Left renal cortex interstitium (tissue), 4 donors: Measurements from ENCODE around the gene NWD2. TPM values are rescaled to one million over a fixed set of nuclear protein-coding genes. Genes with fewer than 3 reads are reported as not detected.

Experiments used
- DNase-seq, 4 donors: peaks; one replicate each; pipeline ENCODE4 v3.0.0-alpha.2; 2013; ENCODE audit warnings: low read depth in 4 of 4, low spot score in 2 of 4, missing footprints in 1 of 4
- polyA plus RNA-seq, 4 donors: library from polyadenylated mRNA; unstranded; fragments of 120-200 nt; gene quantifications; one replicate each; pipeline ENCODE4 v1.2.1, GENCODE V29; 2013; ENCODE audit not compliant: insufficient read length in 4 of 4

The NWD2 gene
- polyA plus RNA-seq, 4 donors, result 0.11 to 0.24 (median 0.12) TPM

- DNase-seq, result no peak
Measured at GRCh38 chr4:37463033-37463856, 218.7 kb downstream of the NWD2 start.

GRCh38 chr4:37464373-37465128, 220.0 kb downstream of the NWD2 start:
- DNase-seq, result no peak

- no peak for DNase-seq
Measured at GRCh38 chr4:37465296-37465695, 220.8 kb downstream of the NWD2 start.

- no peak for DNase-seq
Measured at GRCh38 chr4:37465845-37466244, 221.3 kb downstream of the NWD2 start.

DNA sequence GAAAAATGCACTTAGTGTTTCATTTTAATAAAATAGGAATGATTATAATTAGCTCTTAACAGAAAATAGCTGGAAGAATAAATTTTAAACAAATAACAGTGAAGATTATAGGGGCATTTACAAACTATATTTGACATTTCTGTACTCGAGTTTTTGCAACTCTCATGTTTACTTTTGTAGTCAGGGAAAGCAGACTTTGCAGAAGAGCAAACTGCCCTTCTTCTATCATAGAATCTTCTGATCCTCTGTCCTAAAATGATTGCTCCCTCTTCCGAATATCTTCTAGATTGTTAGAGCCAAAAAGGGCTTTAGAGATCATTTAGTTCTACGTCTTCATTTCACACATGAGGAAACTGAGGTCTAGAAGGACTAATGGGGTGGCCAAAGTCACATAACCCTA, 222.7 kb downstream of the NWD2 start:
- DNase-seq, result no peak

DNA sequence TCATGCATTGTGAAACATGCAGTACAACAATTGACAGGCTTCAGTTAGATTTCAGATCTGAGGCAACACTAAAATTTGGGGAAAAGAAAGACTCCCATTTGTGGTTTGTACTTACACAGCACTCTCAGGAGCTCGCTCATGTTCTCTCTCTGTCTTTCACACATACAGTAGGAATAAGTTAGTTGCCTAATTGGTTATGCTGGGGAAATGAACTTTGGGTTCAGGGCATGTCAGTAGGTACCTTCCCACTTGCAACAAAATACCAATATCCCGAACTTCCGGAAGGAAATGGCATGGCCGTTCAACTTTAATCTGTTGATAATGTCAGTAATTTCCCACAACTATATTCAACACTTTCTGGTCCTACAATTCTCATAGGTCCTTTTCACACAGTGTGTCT, 223.3 kb downstream of the NWD2 start:
- DNase-seq, result no peak

GRCh38 chr4:37469286-37469685, 224.7 kb downstream of the NWD2 start:
- DNase-seq, result no peak

DNA sequence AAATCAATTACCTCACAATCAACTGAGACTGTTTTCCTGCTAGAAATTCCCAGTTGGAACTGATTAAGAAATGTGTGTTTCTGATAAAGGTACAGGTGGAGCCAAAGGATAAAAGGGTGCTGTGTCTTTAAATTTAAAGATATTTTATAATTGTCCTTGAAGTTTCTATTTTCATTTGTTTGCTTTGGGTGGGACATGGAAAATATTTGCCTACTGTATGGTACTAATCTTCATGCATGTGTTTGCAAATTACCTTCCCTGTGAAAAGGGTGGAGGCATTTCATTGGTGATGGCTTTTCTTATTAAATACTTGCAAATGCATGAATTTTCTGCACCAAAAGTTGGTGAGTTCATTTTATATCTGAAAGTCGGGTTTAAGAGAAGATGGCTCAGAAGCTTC, 225.7 kb downstream of the NWD2 start:
- DNase-seq, result no peak

DNA sequence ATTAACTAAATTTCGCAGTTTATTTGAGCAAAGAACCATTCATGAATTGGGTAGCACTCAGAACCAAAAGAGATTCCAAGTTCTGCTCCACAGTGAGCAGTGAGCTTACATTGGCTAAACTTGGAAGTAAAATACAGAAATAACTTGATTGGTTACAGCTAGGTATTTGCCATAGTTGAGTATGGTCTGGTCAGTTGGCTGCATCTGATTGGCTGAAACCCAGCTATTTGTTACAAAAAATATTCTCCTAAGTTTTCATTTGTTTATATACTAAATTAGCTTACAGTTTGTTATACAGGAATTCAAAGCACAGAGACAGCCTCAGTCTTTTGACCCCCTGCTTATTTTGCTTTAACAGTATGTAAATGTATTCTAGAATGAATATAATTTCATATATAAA, 226.6 kb downstream of the NWD2 start:
- no peak for DNase-seq

DNA sequence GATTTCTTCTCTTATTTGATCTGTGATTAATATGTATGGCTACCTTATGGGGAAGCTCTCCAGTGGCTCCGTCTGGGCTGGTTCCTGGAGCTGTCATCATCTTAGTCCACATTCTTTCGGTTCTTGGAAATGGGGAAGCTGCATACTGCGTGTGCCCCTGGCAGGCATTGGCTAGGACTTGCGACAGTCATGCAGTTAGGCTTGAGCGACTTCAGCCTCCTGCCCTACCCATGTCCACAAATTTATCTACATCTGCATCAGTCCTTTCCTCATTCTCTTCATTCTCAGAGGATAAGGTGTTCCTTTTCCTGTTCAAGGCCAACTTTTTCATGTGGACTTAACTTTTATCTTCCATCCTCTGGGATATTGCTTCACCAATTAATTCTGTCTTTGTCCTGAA, 227.4 kb downstream of the NWD2 start:
- no peak for DNase-seq

DNA sequence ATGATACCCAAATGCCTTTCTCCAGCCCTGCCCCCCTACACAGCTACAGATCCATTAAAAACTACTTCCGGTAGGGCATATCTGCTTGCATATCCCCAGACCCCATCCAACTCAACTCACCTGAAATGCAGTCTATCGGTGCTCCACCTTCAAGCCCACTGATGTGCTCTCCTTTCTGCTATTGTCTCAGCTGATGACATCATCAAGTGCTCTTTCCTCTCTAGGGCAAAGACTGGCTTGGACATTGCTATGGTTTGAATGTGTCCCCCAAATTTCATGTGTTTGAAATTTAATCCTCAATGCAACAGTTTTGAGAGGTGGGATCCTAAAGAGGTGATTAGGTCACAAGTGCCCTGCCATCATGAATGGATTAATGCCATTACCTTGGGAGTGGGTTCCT, 229.3 kb downstream of the NWD2 start:
- DNase-seq, result no peak

- DNase-seq, result no peak
Measured at GRCh38 chr4:37475087-37475486, 230.5 kb downstream of the NWD2 start.

GRCh38 chr4:37475776-37476175, 231.2 kb downstream of the NWD2 start:
- DNase-seq, result no peak

GRCh38 chr4:37476256-37476655, 231.7 kb downstream of the NWD2 start:
- no peak for DNase-seq

GRCh38 chr4:37476691-37477090, 232.1 kb downstream of the NWD2 start:
- DNase-seq, result no peak

DNA sequence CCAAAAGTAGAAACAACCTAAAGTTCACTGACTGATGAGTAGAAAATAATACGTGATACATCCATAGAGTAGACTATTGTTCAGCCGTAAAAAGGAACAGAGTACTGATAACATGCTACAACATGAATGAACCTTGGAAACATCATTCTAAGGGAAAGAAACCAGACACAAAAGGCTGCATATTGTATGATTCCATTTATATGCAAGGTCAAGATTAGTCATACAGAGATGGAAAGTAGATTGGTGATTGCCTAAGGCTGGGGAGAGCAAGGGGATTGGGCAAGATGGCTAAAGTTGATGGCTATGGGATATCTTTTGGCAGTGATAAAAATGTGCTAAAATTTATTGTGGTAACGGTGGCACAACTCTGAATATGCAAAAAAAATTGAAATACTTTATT, 232.6 kb downstream of the NWD2 start:
- DNase-seq, result no peak

DNA sequence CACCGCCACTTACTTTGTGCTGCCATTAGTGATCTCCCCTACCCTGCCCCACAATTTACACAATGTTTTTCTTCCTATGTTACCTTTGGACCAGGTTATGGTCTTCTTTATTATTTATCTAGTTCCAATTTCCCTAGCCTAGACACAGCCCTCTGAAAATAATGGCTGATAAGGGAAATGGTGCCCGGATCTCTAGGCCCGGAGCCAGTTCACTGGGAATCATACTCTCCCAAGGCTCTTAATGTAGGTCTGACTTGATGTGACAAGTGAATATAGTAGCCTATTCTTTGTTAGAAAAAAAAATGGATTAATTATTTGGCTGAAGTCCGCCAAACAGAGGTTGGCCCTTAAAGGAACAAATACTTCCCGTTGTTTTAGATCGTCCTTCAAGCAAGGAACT, 233.6 kb downstream of the NWD2 start:
- DNase-seq, result no peak

DNA sequence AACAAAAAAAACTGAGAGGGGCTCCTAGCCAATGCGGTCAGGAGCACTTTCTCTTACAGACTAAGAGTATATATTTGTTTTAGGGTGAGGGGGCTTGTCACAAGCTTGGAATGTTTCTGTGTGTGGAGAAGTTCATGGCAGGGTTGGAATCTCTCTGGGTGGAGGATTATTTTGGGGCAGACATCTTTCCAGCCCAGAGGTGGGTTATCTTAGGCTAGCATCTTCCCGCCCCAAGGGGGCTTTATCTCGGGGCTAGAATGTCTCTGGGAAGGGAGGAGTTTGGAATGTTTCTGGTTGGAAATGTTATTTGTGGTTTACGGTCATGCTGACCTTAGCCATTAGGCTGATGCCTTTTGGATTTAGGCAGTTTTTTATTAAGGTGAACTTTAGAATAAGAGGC, 236.0 kb downstream of the NWD2 start:
- no peak for DNase-seq

GRCh38 chr4:37481547-37482122, 237.1 kb downstream of the NWD2 start:
- DNase-seq, result no peak

- no peak for DNase-seq
Measured at GRCh38 chr4:37482236-37482913, 237.8 kb downstream of the NWD2 start.

GRCh38 chr4:37483610-37484009, 239.1 kb downstream of the NWD2 start:
- DNase-seq, result no peak
